ENCODE data around the gene HKDC1.

- TF ChIP-seq CTCF (IDR thresholded peaks at IDR 0.05; ENCODE audit: poor library complexity, severe bottlenecking) (no peak), EP300 (conservative IDR thresholded peaks at IDR 0.05; ENCODE audit: poor library complexity, severe bottlenecking) (no peak), RAD21 (conservative IDR thresholded peaks at IDR 0.05) (no peak), TAF1 (IDR thresholded peaks at IDR 0.05; ENCODE audit: low read depth) (no peak), REST (IDR thresholded peaks at IDR 0.05; ENCODE audit: borderline replicate concordance) (no peak), POLR2AphosphoS5 (IDR thresholded peaks at IDR 0.05) (no peak)
Observed at GRCh38 chr10:69172241-69172982, 47.7 kb upstream of the HKDC1 start.
